GM06990 (cell line): ENCODE data around the gene ADGRG2.

Source experiments
- DNase-seq: peaks from one replicate; pipeline ENCODE4 v3.0.0-alpha.2; 2011; ENCODE audit not compliant: insufficient read length; ENCODE audit errors: extremely low read depth
- H3K27me3 ChIP-seq: replicated peaks from 2 replicates; pipeline ENCODE4 v1.6.0; 2011; ENCODE audit warnings: low read length; ENCODE audit not compliant: control insufficient read depth, insufficient read depth
- H3K36me3 ChIP-seq: 2 replicates; pipeline ENCODE4 v1.5.1; 2011; ENCODE audit warnings: low read length; ENCODE audit not compliant: control insufficient read depth, insufficient read depth
- H3K4me3 ChIP-seq: replicated peaks from 2 replicates; pipeline ENCODE4 v1.5.1; 2011; ENCODE audit warnings: low read depth, mild to moderate bottlenecking, control low read depth, low read length
- TF ChIP-seq, protein P1 (sequence below): IDR thresholded peaks from 2 replicates; pipeline ENCODE4 v1.5.1; 2011; ENCODE audit warnings: low read length, control low read depth, mild to moderate bottlenecking, inconsistent platforms; ENCODE audit not compliant: insufficient read depth, poor library complexity, severe bottlenecking

Gene ADGRG2

DNA sequence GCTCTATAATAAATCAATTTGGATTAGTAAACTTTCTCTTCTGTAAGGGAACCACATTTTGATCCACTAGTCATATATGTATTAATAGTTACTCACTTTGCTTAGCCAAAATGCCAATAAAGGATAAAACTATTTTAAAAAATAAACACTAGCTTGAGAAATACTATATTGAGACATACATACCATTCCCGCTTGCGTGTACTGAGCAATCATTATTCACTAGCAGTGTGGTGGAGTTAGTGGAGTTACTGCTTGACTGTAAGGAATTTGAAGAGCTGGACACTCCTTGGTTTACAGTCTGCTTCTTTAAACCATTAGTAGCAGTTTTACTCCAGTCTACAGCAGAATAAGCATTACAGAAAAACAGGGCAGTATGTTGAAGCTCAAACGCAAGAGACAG is 127.6 kb downstream of the ADGRG2 start:
- no peak overlapping the region for H3K4me3 ChIP-seq
- H3K27me3 ChIP-seq, result no peaks in the 10 kb centered on the region
- H3K36me3 ChIP-seq, result no peaks in the 10 kb centered on the region
- TF ChIP-seq, protein P1, sequence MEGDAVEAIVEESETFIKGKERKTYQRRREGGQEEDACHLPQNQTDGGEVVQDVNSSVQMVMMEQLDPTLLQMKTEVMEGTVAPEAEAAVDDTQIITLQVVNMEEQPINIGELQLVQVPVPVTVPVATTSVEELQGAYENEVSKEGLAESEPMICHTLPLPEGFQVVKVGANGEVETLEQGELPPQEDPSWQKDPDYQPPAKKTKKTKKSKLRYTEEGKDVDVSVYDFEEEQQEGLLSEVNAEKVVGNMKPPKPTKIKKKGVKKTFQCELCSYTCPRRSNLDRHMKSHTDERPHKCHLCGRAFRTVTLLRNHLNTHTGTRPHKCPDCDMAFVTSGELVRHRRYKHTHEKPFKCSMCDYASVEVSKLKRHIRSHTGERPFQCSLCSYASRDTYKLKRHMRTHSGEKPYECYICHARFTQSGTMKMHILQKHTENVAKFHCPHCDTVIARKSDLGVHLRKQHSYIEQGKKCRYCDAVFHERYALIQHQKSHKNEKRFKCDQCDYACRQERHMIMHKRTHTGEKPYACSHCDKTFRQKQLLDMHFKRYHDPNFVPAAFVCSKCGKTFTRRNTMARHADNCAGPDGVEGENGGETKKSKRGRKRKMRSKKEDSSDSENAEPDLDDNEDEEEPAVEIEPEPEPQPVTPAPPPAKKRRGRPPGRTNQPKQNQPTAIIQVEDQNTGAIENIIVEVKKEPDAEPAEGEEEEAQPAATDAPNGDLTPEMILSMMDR, result no peak
- no peak for DNase-seq

- no peak for DNase-seq
- Histone ChIP-seq H3K4me3 (no peak overlapping the region), H3K27me3 (no peaks in the 10 kb centered on the region), H3K36me3 (no peaks in the 10 kb centered on the region)
- TF ChIP-seq, protein P1, result no peak
These were observed 129.4 kb downstream of the ADGRG2 start for GRCh38 chrX:18992829-18993228.

DNA sequence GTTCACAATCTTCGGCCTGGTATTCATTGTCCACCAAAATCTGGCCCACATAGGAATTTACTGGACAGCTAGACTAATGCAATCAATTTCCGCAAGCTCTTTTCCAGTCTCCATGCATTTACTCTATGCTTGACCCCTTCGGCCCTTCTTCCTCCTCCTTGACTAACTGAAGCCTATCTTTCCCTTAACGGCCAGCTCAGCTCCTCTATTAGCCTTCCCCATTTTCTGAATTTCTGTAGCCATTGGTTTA is 137.2 kb downstream of the ADGRG2 start:
- H3K27me3 ChIP-seq, result no peaks in the 10 kb centered on the region
- H3K36me3 ChIP-seq, result no peaks in the 10 kb centered on the region
- TF ChIP-seq, protein P1, result no peak
- DNase-seq, result no peak
- peak overlapping the region; percentile 73 for H3K4me3 ChIP-seq

GRCh38 chrX:18984381-18985185 is 137.7 kb downstream of the ADGRG2 start:
- no peaks in the 10 kb centered on the region for H3K27me3 ChIP-seq
- peak overlapping the region; percentile 73 for H3K4me3 ChIP-seq
- TF ChIP-seq, protein P1, result peak; percentile 22
- H3K36me3 ChIP-seq, result no peaks in the 10 kb centered on the region
- peak; percentile 89 for DNase-seq

DNA sequence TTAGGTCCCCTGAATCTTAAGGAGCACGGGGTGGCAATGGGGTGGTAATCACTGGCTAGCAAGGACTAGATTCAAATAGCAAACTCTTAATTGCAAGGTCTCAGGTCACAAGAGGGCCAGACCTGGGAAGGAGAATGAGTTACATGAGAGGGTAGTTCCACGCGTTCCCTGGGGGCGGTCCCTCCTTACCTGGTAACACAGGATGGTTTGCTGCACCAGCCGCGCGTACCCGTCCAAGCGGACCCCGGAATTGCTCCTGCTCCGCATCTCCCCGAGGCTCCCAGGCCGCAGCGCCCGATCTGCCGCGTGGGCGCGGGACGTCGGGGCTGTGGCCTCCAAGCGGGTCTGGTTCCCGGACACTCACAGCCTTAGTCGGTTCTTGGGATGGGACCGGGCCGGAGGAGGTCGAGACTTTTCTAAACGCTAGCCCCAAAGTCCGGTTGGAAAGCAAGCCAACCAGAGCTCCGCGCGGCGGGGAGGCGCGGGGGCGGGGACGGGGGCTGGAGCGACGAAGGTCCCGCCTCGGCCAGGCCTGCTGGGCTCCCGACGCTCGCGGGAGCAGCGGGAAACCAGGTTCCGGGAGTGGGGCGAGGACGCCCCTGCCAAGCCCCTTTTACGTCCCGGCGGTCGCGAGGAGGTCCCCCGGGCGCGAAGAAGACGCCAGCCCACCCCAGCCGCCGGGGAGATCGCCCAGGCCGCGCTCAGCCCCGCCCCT is 138.4 kb downstream of the ADGRG2 start, which contains the start of gene PHKA2:
TSS of gene PHKA2 (minus strand) at position 449 of the 715 bp plus-strand sequence. CDS start at position 267, 182 bp downstream.
- TF ChIP-seq, protein P1, result no peak
- DNase-seq, result no peak

More for the DNA sequence above, 138.4 kb downstream of the ADGRG2 start, which contains the start of gene PHKA2:
- peak within 1 kb of the TSS; percentile 73 for H3K4me3 ChIP-seq
- H3K27me3 ChIP-seq, result no peaks in the 10 kb centered on the region
- no peaks in the 10 kb centered on the region for H3K36me3 ChIP-seq
